Esophagus squamous epithelium (tissue), 4 donors: ENCODE data around the gene DYNC1I1.

Experiments used
- POLR2A ChIP-seq, 4 donors: fragments of 450-650 bp; IDR thresholded peaks; one replicate each; pipeline ENCODE4 v1.6.1; 2017; ENCODE audit warnings: antibody characterized with exemption in 4 of 4, mild to moderate bottlenecking in 4 of 4, moderate library complexity in 3 of 4
- TF ChIP-seq, protein P1 (sequence below), 6 experiments: fragments of 450-650 bp in 4 of 6; fragments of 200-600 bp in 2 of 6; sonication (generic) in 2 of 6; IDR thresholded peaks; one replicate each; pipeline ENCODE4 v1.5.1; 2016 to 2019; ENCODE audit warnings: antibody characterized with exemption in 6 of 6, mild to moderate bottlenecking in 4 of 6, moderate library complexity in 4 of 6

DNA sequence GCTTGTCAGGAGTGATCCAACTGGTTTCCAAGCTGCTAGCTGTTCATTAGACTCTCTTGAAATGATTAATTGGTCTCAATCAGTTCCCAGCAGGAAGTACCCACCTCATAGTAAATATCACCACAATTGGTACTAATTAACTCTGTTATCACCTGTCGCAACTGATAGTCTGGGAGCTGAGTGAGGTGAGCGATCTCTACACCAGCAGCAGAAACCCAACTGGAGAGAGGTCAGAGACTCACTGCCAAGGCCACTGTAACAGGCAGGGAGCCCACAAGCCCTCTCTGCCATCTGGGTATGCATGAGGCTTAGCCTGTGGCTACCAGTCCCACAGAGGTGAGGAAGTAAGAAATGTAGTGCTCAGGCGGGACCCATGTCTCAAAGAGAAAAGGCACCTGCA, 245.5 kb downstream of the DYNC1I1 start:
- TF ChIP-seq, protein P1, sequence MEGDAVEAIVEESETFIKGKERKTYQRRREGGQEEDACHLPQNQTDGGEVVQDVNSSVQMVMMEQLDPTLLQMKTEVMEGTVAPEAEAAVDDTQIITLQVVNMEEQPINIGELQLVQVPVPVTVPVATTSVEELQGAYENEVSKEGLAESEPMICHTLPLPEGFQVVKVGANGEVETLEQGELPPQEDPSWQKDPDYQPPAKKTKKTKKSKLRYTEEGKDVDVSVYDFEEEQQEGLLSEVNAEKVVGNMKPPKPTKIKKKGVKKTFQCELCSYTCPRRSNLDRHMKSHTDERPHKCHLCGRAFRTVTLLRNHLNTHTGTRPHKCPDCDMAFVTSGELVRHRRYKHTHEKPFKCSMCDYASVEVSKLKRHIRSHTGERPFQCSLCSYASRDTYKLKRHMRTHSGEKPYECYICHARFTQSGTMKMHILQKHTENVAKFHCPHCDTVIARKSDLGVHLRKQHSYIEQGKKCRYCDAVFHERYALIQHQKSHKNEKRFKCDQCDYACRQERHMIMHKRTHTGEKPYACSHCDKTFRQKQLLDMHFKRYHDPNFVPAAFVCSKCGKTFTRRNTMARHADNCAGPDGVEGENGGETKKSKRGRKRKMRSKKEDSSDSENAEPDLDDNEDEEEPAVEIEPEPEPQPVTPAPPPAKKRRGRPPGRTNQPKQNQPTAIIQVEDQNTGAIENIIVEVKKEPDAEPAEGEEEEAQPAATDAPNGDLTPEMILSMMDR (IDR thresholded peaks at IDR 0.05) = no peak
- no peak for TF ChIP-seq POLR2A (IDR thresholded peaks at IDR 0.05)
